H1 (cell line): ENCODE results near the gene EIF3J. TPM values are rescaled to one million over a fixed set of nuclear protein-coding genes. Genes with fewer than 3 reads are reported as not detected.

Experiments
- CTCF ChIA-PET: fragments of 300-600 bp; sonication (Branson Sonifier 250); formaldehyde crosslinking; loops from one replicate; lab custom pipeline; 2021; ENCODE audit not compliant: partially characterized antibody; lab: Charles Lee
- POLR2A ChIA-PET: fragments of 300-600 bp; sonication (Branson Sonifier 250); formaldehyde crosslinking; loops from one replicate; lab custom pipeline; 2021; ENCODE audit warnings: inconsistent platforms; ENCODE audit not compliant: partially characterized antibody; lab: Charles Lee
- DNase-seq, 2 experiments: peaks; one replicate each; pipeline versions ENCODE4 v3.0.0 to v3.0.0-alpha.2; 2010 to 2022; ENCODE audit warnings: low spot score in 2 of 2, low read depth in 1 of 2, mixed read lengths in 1 of 2
- FAIRE-seq: peaks from 2 replicates; lab custom pipeline; 2011; peaks lifted over from hg19 to GRCh38; lab: Jason Lieb, UNC
- H2AFZ ChIP-seq: 2 replicates; pipeline ENCODE4 v1.8.1; 2012; ENCODE audit warnings: low read length, inconsistent platforms
- H2AK5ac ChIP-seq: 2 replicates; pipeline ENCODE4 v1.6.1; 2013; ENCODE audit warnings: low read depth, low read length
- H2BK120ac ChIP-seq: replicated peaks from 2 replicates; pipeline ENCODE3; 2013; ENCODE audit warnings: low read depth, low read length, inconsistent platforms
- H2BK12ac ChIP-seq: 2 replicates; pipeline ENCODE4 v1.6.1; 2013; ENCODE audit warnings: low read depth, low read length
- H2BK15ac ChIP-seq: 2 replicates; pipeline ENCODE4 v1.6.1; 2013; ENCODE audit warnings: low read length
- H2BK20ac ChIP-seq: 2 replicates; pipeline ENCODE4 v1.6.1; 2013; ENCODE audit warnings: low read length
- H2BK5ac ChIP-seq: 2 replicates; pipeline ENCODE4 v1.6.1; 2013; ENCODE audit warnings: low read depth, low read length
- H3K14ac ChIP-seq: 2 replicates; pipeline ENCODE4 v1.6.1; 2013; ENCODE audit warnings: inconsistent platforms; ENCODE audit not compliant: insufficient read length
- H3K18ac ChIP-seq: 2 replicates; pipeline ENCODE4 v1.6.1; 2013; ENCODE audit warnings: low read length; ENCODE audit errors: extremely low read depth
- H3K23ac ChIP-seq: 2 replicates; pipeline ENCODE4 v1.6.1; 2013; ENCODE audit warnings: inconsistent platforms; ENCODE audit not compliant: insufficient read length
- H3K23me2 ChIP-seq: 2 replicates; pipeline ENCODE4 v1.6.1; 2013; ENCODE audit warnings: low read depth, low read length
- H3K27ac ChIP-seq: 2 replicates; pipeline ENCODE4 v1.6.1; 2011; ENCODE audit warnings: low read depth, low read length, inconsistent platforms
- H3K27me3 ChIP-seq, 4 experiments: replicated peaks in 1 of 4; 1 replicate in 1 of 4; 2 replicates in 3 of 4; pipeline versions ENCODE4 v1.6.1 to v1.8.1; 2011 to 2013; ENCODE audit warnings: low read length in 3 of 4, mild to moderate bottlenecking in 3 of 4, inconsistent platforms in 2 of 4, mixed read lengths in 2 of 4, moderate library complexity in 1 of 4; ENCODE audit not compliant: control insufficient read depth in 3 of 4, insufficient read depth in 3 of 4; ENCODE audit errors: extremely low read depth in 1 of 4
- H3K36me3 ChIP-seq, 4 experiments: 2 replicates each; pipeline versions ENCODE4 v1.6.1 to v1.8.1; 2011 to 2013; ENCODE audit warnings: mild to moderate bottlenecking in 4 of 4, low read length in 3 of 4, moderate library complexity in 2 of 4, control low read depth in 1 of 4, inconsistent platforms in 1 of 4; ENCODE audit not compliant: insufficient read depth in 4 of 4, control insufficient read depth in 2 of 4
- H3K4ac ChIP-seq: replicated peaks from 2 replicates; pipeline ENCODE3; 2013; ENCODE audit warnings: low read length, low read depth, mixed read lengths, inconsistent platforms; ENCODE audit not compliant: insufficient read length
- H3K4me1 ChIP-seq, 4 experiments: replicated peaks in 1 of 4; 1 replicate in 1 of 4; 2 replicates in 3 of 4; pipeline versions ENCODE4 v1.6.1 to v1.8.1; 2011 to 2013; ENCODE audit warnings: low read length in 3 of 4, inconsistent platforms in 2 of 4, mixed read lengths in 1 of 4; ENCODE audit not compliant: insufficient read depth in 4 of 4, control insufficient read depth in 3 of 4
- H3K4me2 ChIP-seq, 2 experiments: 2 replicates each; pipeline versions ENCODE4 v1.6.1 to v1.8.1; 2011 to 2013; ENCODE audit warnings: low read depth in 2 of 2, low read length in 2 of 2, control low read depth in 1 of 2, inconsistent platforms in 1 of 2, mild to moderate bottlenecking in 1 of 2; ENCODE audit not compliant: insufficient read depth in 1 of 2
- H3K4me3 ChIP-seq, 4 experiments: fragments of 200-600, 300-600 bp in 1 of 4; sonication (generic), shearing (Covaris generic), sonication (Bioruptor Twin) in 1 of 4; 2 replicates each; pipeline versions ENCODE4 v1.5.1 to v1.8.1; 2011 to 2016; ENCODE audit warnings: low read length in 4 of 4, low read depth in 3 of 4, control low read depth in 2 of 4, inconsistent platforms in 2 of 4, mild to moderate bottlenecking in 2 of 4, mixed read lengths in 1 of 4, moderate library complexity in 1 of 4; ENCODE audit not compliant: insufficient read depth in 2 of 4; ENCODE audit errors: extremely low read depth in 1 of 4
- H3K56ac ChIP-seq: replicated peaks from 2 replicates; pipeline ENCODE3; 2013; ENCODE audit warnings: low read depth, mild to moderate bottlenecking, mixed read lengths, low read length, inconsistent platforms; ENCODE audit not compliant: insufficient read length
- H3K79me1 ChIP-seq: 2 replicates; pipeline ENCODE4 v1.6.1; 2013; ENCODE audit warnings: low read depth, low read length, control low read depth
- H3K79me2 ChIP-seq, 2 experiments: 2 replicates each; pipeline versions ENCODE4 v1.6.1 to v1.8.1; 2012 to 2013; ENCODE audit warnings: low read length in 2 of 2, mild to moderate bottlenecking in 2 of 2, inconsistent platforms in 1 of 2; ENCODE audit not compliant: insufficient read depth in 2 of 2, control insufficient read depth in 1 of 2
- H3K9ac ChIP-seq, 4 experiments: replicated peaks in 1 of 4; 1 replicate in 1 of 4; 2 replicates in 3 of 4; pipeline versions ENCODE4 v1.6.1 to v1.8.1; 2011 to 2013; ENCODE audit warnings: low read depth in 3 of 4, low read length in 3 of 4, control low read depth in 2 of 4, mild to moderate bottlenecking in 2 of 4, moderate library complexity in 2 of 4, inconsistent platforms in 1 of 4; ENCODE audit errors: extremely low read depth in 1 of 4
- H3K9me3 ChIP-seq, 2 experiments: 2 replicates each; pipeline versions ENCODE4 v1.6.1 to v1.8.1; 2012 to 2013; ENCODE audit warnings: mild to moderate bottlenecking in 2 of 2, moderate library complexity in 2 of 2, control low read depth in 1 of 2, inconsistent platforms in 1 of 2, low read depth in 1 of 2, low read length in 1 of 2, mixed read lengths in 1 of 2; ENCODE audit not compliant: insufficient read depth in 2 of 2
- H4K20me1 ChIP-seq, 2 experiments: replicated peaks in 1 of 2; 2 replicates each; pipeline versions ENCODE3 to v1.8.1; 2011 to 2013; ENCODE audit warnings: inconsistent platforms in 2 of 2, low read length in 2 of 2, mild to moderate bottlenecking in 1 of 2; ENCODE audit not compliant: insufficient read depth in 2 of 2, control insufficient read depth in 1 of 2
- H4K5ac ChIP-seq: 2 replicates; pipeline ENCODE4 v1.6.1; 2013; ENCODE audit warnings: low read length, low read depth, mixed read lengths, inconsistent platforms; ENCODE audit not compliant: insufficient read length
- H4K8ac ChIP-seq: 2 replicates; pipeline ENCODE4 v1.8.0; 2013; ENCODE audit warnings: mild to moderate bottlenecking, moderate library complexity, low read length, inconsistent platforms; ENCODE audit not compliant: insufficient read depth; ENCODE audit errors: extremely low read depth
- H4K91ac ChIP-seq: replicated peaks from 2 replicates; pipeline ENCODE3; 2013; ENCODE audit warnings: low read length, mixed read lengths, inconsistent platforms; ENCODE audit not compliant: insufficient read length
- BACH1 ChIP-seq: IDR thresholded peaks from 2 replicates; pipeline ENCODE4 v1.6.1; 2012; ENCODE audit warnings: low read length, improper control_type of control experiment
- CHD1 ChIP-seq: IDR thresholded peaks from 2 replicates; pipeline ENCODE4 v1.6.1; 2012; ENCODE audit warnings: low read depth, low read length, improper control_type of control experiment
- CHD2 ChIP-seq: IDR thresholded peaks from 2 replicates; pipeline ENCODE4 v1.6.1; 2012; ENCODE audit warnings: low read length, improper control_type of control experiment
- CTBP2 ChIP-seq: IDR thresholded peaks from 2 replicates; pipeline ENCODE4 v1.7.0; 2011; ENCODE audit warnings: borderline replicate concordance, mild to moderate bottlenecking, moderate library complexity, mixed read lengths, low read length; ENCODE audit not compliant: insufficient read depth, insufficient read length
- FOSL1 ChIP-seq: IDR thresholded peaks from 2 replicates; pipeline ENCODE4 v1.6.1; 2011; ENCODE audit warnings: mild to moderate bottlenecking, low read depth, low read length, moderate library complexity; ENCODE audit not compliant: insufficient read depth
- KDM1A ChIP-seq: fragments of 200-600, 300-600 bp; sonication (generic); IDR thresholded peaks from 2 replicates; pipeline ENCODE4 v1.7.1; 2016; ENCODE audit warnings: mild to moderate bottlenecking, low read length, borderline replicate concordance
- MAFK ChIP-seq: IDR thresholded peaks from 2 replicates; pipeline ENCODE4 v1.6.1; 2012; ENCODE audit warnings: low read depth, mild to moderate bottlenecking, improper control_type of control experiment, low read length
- RAD21 ChIP-seq, 2 experiments: IDR thresholded peaks in 1 of 2; conservative IDR thresholded peaks in 1 of 2; 2 replicates each; pipeline ENCODE4 v1.6.1; 2011; ENCODE audit warnings: low read depth in 2 of 2, low read length in 2 of 2, improper control_type of control experiment in 1 of 2, inconsistent platforms in 1 of 2, mild to moderate bottlenecking in 1 of 2, moderate library complexity in 1 of 2
- RXRA ChIP-seq: IDR thresholded peaks from 2 replicates; pipeline ENCODE4 v1.6.1; 2011; ENCODE audit warnings: low read depth, mild to moderate bottlenecking, low read length, moderate library complexity; ENCODE audit not compliant: insufficient read depth
- TEAD4 ChIP-seq: IDR thresholded peaks from 2 replicates; pipeline ENCODE4 v1.6.1; 2012; ENCODE audit warnings: low read depth, low read length, inconsistent platforms, mixed read lengths
- YY1 ChIP-seq: IDR thresholded peaks from 2 replicates; pipeline ENCODE4 v1.6.1; 2011; ENCODE audit warnings: low read depth, mild to moderate bottlenecking, low read length
- WGBS, 2 experiments: shearing (Covaris generic) in 1 of 2; methylation state at CpG; one replicate each; pipeline versions ENCODE4 v1.1.6 to v1.1.7; 2013 to 2015; ENCODE audit warnings: low lambda C conversion rate in 2 of 2, mixed read lengths in 2 of 2, inconsistent platforms in 1 of 2, low coverage in 1 of 2, missing lambda C conversion rate in 1 of 2; ENCODE audit not compliant: insufficient replicate concordance in 2 of 2, insufficient coverage in 1 of 2, insufficient read length in 1 of 2; ENCODE audit errors: extremely low coverage in 1 of 2, missing lambda C conversion rate in 1 of 2; 5-methylcytosine and 5-hydroxymethylcytosine counted together
- polyA plus RNA-seq, 7 experiments: library from polyadenylated mRNA; depleted of rRNA in 3 of 7; stranded (reverse) in 5 of 7; unstranded in 2 of 7; fragments of >200 nt in 5 of 7; fragments of 200-250 nt in 2 of 7; gene quantifications; 1 replicate in 5 of 7; 2 replicates in 1 of 7; 4 replicates in 1 of 7; pipeline versions ENCODE4 v1.2.1 to v1.2.3, GENCODE V29; 2011 to 2013; ENCODE audit warnings: missing spikeins in 2 of 7, mixed read lengths in 2 of 7
- total RNA-seq: library from RNA; stranded (reverse); fragmentation: NEBNext Ultra II Directional; extraction: Animal tissue kit (Norgen Biotek cat#: 25700); gene quantifications from 2 replicates; pipeline ENCODE4 v1.2.1, GENCODE V29; 2021
- TF ChIP-seq, protein P1 (sequence below): IDR thresholded peaks from 2 replicates; pipeline ENCODE4 v1.6.1; 2011; ENCODE audit warnings: low read depth, mild to moderate bottlenecking, low read length; ENCODE audit not compliant: insufficient read depth
- TF ChIP-seq, protein P2 (sequence below): IDR thresholded peaks from 2 replicates; pipeline ENCODE4 v1.6.1; 2012; ENCODE audit warnings: inconsistent platforms

Gene EIF3J
- total and polyA plus RNA-seq, 2 of the 8 experiments (the other 6 are each of a cell fraction or from before 2014, with no cell fraction given): 26.8 to 119 TPM

DNA sequence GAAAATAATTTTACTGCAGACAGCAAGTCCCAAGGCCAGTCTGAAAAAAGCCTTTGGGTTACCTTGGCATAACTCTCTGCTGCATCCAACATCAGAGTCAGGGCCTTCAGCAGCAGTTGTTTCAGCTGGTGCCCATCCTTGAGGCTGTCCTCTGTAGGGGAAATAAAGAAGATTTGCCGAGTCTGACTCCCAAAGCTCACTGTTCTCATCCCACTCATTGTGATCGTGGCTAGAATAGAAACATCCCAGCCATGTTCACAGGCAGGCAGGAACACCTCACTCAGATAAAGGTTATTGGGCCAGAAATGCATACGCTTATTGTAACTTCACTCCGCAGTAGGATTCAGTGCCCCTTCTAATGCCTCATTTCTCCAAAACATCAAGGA, 29.2 kb downstream of the EIF3J start:
- Histone ChIP-seq H2BK20ac (no peak overlapping the region), H3K14ac (no peak overlapping the region), H3K9me3 (peaks cover 16 to 20% of the 10 kb centered on the region in 2 experiments), H3K79me1 (no peaks in the 10 kb centered on the region), H3K18ac (no peak overlapping the region), H3K56ac (no peak overlapping the region), H2BK120ac (no peak overlapping the region), H4K8ac (no peak overlapping the region), H3K9ac (no peak overlapping the region; a peak in 1 of 7 replicates), H3K36me3 (peaks cover 25 to 71% (median 51%) of the 10 kb centered on the region in 4 experiments), H4K91ac (no peak overlapping the region), H2AFZ (no peak overlapping the region), H3K23ac (no peak overlapping the region), H2AK5ac (no peak overlapping the region), H4K5ac (no peak overlapping the region), H3K4me1 (no peaks in the 10 kb centered on the region), H3K4ac (no peak overlapping the region), H3K79me2 (no peaks in the 10 kb centered on the region), H4K20me1 (peaks cover 0 to 2% of the 10 kb centered on the region in 2 experiments), H3K4me2 (no peak overlapping the region), H3K27me3 (no peaks in the 10 kb centered on the region), H2BK15ac (no peak overlapping the region), H2BK12ac (no peak overlapping the region), H3K23me2 (no peaks in the 10 kb centered on the region), H2BK5ac (no peak overlapping the region), H3K27ac (no peak overlapping the region; the same call in 1 of the 2 replicates), H3K4me3 (no peak overlapping the region)
- DNase-seq (no peak), FAIRE-seq (no peak)
- 92% methylated on average over 4 of the region's 4 CpGs; no CpG with 5 or more reads in 1 of the 2 experiments for WGBS, 2 experiments
- ChIA-PET POLR2A (interaction anchor here (0.7 to 1.4 kb wide), 2 partner anchors 9 to 29 kb away, joined by 4 to 6 read pairs; partner anchors contain the start of gene EIF3J), CTCF (no interaction called here)
- TF ChIP-seq MAFK (no peak), CHD1 (no peak), BACH1 (no peak), RAD21 (IDR thresholded peaks at IDR 0.05 in 1 of 2, conservative IDR thresholded peaks at IDR 0.05 in 1 of 2; ENCODE audit: low read depth in 2 of 2, low read length in 2 of 2) (no peak), KDM1A (no peak), CHD2 (no peak), FOSL1 (no peak), RXRA (no peak), CTBP2 (no peak), TEAD4 (no peak), YY1 (no peak)
- TF ChIP-seq, protein P1, sequence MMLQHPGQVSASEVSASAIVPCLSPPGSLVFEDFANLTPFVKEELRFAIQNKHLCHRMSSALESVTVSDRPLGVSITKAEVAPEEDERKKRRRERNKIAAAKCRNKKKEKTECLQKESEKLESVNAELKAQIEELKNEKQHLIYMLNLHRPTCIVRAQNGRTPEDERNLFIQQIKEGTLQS: no peak
- TF ChIP-seq, protein P2, sequence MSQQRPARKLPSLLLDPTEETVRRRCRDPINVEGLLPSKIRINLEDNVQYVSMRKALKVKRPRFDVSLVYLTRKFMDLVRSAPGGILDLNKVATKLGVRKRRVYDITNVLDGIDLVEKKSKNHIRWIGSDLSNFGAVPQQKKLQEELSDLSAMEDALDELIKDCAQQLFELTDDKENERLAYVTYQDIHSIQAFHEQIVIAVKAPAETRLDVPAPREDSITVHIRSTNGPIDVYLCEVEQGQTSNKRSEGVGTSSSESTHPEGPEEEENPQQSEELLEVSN: no peak
